Liver (tissue), 10 donors: ENCODE results near the gene GPR21. TPM values are rescaled to one million over a fixed set of nuclear protein-coding genes. Genes with fewer than 3 reads are reported as not detected.

ENCODE experiments used
- DNase-seq: peaks from one replicate; pipeline ENCODE4 v3.0.0-alpha.2; 2017; ENCODE audit warnings: low spot score
- H3K27ac ChIP-seq, 2 donors: one replicate each; pipeline ENCODE4 v1.7.0; 2013; ENCODE audit warnings: inconsistent platforms in 2 of 2, low read length in 2 of 2, control low read depth in 1 of 2, low read depth in 1 of 2, mild to moderate bottlenecking in 1 of 2
- H3K27me3 ChIP-seq, 4 donors: one replicate each; pipeline versions ENCODE4 v1.6.1 to v1.7.0; 2013; ENCODE audit warnings: low read length in 3 of 4, inconsistent platforms in 1 of 4, mild to moderate bottlenecking in 1 of 4, moderate library complexity in 1 of 4; ENCODE audit not compliant: control insufficient read depth in 4 of 4, insufficient read depth in 4 of 4
- H3K36me3 ChIP-seq, 4 donors: one replicate each; pipeline versions ENCODE4 v1.6.1 to v1.7.0; 2013; ENCODE audit warnings: low read length in 3 of 4, mild to moderate bottlenecking in 3 of 4, low read depth in 1 of 4, moderate library complexity in 1 of 4; ENCODE audit not compliant: control insufficient read depth in 4 of 4, insufficient read depth in 3 of 4
- H3K4me1 ChIP-seq, 4 donors: one replicate each; pipeline versions ENCODE4 v1.6.1 to v1.7.0; 2013; ENCODE audit warnings: low read length in 3 of 4, mild to moderate bottlenecking in 3 of 4, moderate library complexity in 1 of 4; ENCODE audit not compliant: control insufficient read depth in 4 of 4, insufficient read depth in 4 of 4
- H3K4me3 ChIP-seq, 3 donors: one replicate each; pipeline versions ENCODE4 v1.6.1 to v1.7.0; 2013; ENCODE audit warnings: low read length in 3 of 3, control low read depth in 1 of 3, low read depth in 1 of 3, mild to moderate bottlenecking in 1 of 3
- H3K9ac ChIP-seq, 2 donors: one replicate each; pipeline ENCODE4 v1.7.0; 2013; ENCODE audit warnings: low read length in 2 of 2, mild to moderate bottlenecking in 2 of 2, moderate library complexity in 2 of 2, control low read depth in 1 of 2, low read depth in 1 of 2
- H3K9me3 ChIP-seq, 4 donors: one replicate each; pipeline versions ENCODE4 v1.6.1 to v1.7.0; 2013; ENCODE audit warnings: low read length in 3 of 4; ENCODE audit not compliant: control insufficient read depth in 4 of 4
- FOXA1 ChIP-seq: IDR thresholded peaks from 2 replicates; pipeline ENCODE4 v1.6.1; 2016; ENCODE audit warnings: antibody characterized with exemption
- FOXA2 ChIP-seq: IDR thresholded peaks from 2 replicates; pipeline ENCODE4 v1.6.1; 2016; ENCODE audit warnings: antibody characterized with exemption
- JUND ChIP-seq, 2 donors: IDR thresholded peaks; 2 replicates each; pipeline ENCODE4 v1.6.1; 2016; ENCODE audit warnings: antibody characterized with exemption in 2 of 2
- TAF1 ChIP-seq: conservative IDR thresholded peaks from 2 replicates; pipeline ENCODE4 v1.6.1; 2016; ENCODE audit warnings: antibody characterized with exemption, mild to moderate bottlenecking
- WGBS: extraction: QIAGEN DNeasy Blood & Tissue Kit; methylation state at CpG from one replicate; pipeline ENCODE4 v1.1.7; 2013; 5-methylcytosine and 5-hydroxymethylcytosine counted together
- polyA plus RNA-seq, 2 donors: library from polyadenylated mRNA; stranded (reverse) in 1 of 2; unstranded in 1 of 2; fragments of 200-250 nt in 1 of 2; fragments of >200 nt in 1 of 2; fragmentation: Nextera tagmentation in 1 of 2; extraction: Ambion mirVana in 1 of 2; gene quantifications; one replicate each; pipeline versions ENCODE4 v1.2.1 to v1.2.3, GENCODE V29; 2013 to 2015
- small RNA-seq: library from RNA; depleted of rRNA; stranded (forward); fragments of <200 nt; gene quantifications from one replicate; pipeline ENCODE3, GENCODE V24; 2014
- total RNA-seq, 2 donors: library from RNA; depleted of rRNA; stranded (reverse); fragments of >200 nt; gene quantifications; one replicate each; pipeline ENCODE4 v1.2.3, GENCODE V29; 2014
- TF ChIP-seq, protein P1 (sequence below): IDR thresholded peaks from 2 replicates; pipeline ENCODE4 v1.6.1; 2016; ENCODE audit warnings: antibody characterized with exemption
- donor health status: healthy.
- donor health status: healthy.
- donor health status: healthy.
- donor health status: healthy.
- donor health status: healthy.

The GPR21 gene
- total and polyA plus RNA-seq, 4 donors: 0.07 to 0.67 TPM; not detected in 2

DNA sequence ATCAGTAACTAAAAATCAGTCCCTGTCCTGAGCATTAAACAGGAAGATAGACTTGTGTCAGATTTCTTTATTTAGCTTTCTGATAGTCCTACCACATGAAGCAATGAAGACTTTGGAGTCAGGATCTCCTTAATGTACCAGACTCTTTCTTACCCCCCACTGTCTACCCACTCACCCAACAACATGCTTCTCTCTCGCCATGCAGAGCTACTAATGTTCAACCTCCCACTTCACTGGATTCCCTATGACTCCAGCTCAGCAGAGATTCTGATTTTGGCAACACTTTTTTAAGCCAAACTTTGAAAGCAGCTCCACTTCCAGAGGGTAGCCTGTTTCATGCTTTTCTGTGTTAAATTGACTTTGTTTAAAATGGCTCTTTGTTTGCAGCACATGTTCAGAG lies 50.8 kb downstream of the GPR21 start:
- Histone ChIP-seq H3K36me3 (peaks cover 0 to 17% (median 7%) of the 10 kb centered on the region in 4 donors), H3K27me3 (no peaks in the 10 kb centered on the region), H3K27ac (no peak overlapping the region), H3K4me3 (no peak overlapping the region), H3K9ac (no peak overlapping the region), H3K4me1 (peaks cover 0 to 6% (median 4%) of the 10 kb centered on the region in 4 donors), H3K9me3 (no peaks in the 10 kb centered on the region)
- no peak for DNase-seq
- TF ChIP-seq FOXA2 (no peak), TAF1 (no peak), FOXA1 (no peak), JUND (IDR thresholded peaks at IDR 0.05) (no peak)
- TF ChIP-seq, protein P1, sequence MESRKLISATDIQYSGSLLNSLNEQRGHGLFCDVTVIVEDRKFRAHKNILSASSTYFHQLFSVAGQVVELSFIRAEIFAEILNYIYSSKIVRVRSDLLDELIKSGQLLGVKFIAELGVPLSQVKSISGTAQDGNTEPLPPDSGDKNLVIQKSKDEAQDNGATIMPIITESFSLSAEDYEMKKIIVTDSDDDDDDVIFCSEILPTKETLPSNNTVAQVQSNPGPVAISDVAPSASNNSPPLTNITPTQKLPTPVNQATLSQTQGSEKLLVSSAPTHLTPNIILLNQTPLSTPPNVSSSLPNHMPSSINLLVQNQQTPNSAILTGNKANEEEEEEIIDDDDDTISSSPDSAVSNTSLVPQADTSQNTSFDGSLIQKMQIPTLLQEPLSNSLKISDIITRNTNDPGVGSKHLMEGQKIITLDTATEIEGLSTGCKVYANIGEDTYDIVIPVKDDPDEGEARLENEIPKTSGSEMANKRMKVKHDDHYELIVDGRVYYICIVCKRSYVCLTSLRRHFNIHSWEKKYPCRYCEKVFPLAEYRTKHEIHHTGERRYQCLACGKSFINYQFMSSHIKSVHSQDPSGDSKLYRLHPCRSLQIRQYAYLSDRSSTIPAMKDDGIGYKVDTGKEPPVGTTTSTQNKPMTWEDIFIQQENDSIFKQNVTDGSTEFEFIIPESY: no peak
- WGBS: 98% methylated on average over 1 of the region's 1 CpG

Small RNA genes within 50 kb of the gene (small RNA-seq; reads per million reads assigned to genes)
- not detected for gene GPR21

Other genes with a start within 250 kb of the GPR21 start
- gene OR5C1, start 244.7 kb upstream of the GPR21 start, total RNA-seq: not detected
- gene OR5C1, start 244.7 kb upstream of the GPR21 start, polyA plus RNA-seq: not detected
- not detected for gene OR1K1, start 233.5 kb upstream of the GPR21 start, total RNA-seq
- not detected for gene OR1K1, start 233.5 kb upstream of the GPR21 start, polyA plus RNA-seq
- 10 to 100 TPM in 1 of 2 donors, 1 to 10 TPM in 1; 6.9 to 15.2 TPM for gene PDCL, start 205.1 kb upstream of the GPR21 start, total RNA-seq
- 1 to 10 TPM; 3.0 to 3.8 TPM for gene PDCL, start 205.1 kb upstream of the GPR21 start, polyA plus RNA-seq
- gene RC3H2, start 128.3 kb upstream of the GPR21 start, total RNA-seq: 10 to 100 TPM; 23.3 to 26.4 TPM
- gene RC3H2, start 128.3 kb upstream of the GPR21 start, polyA plus RNA-seq: 10 to 100 TPM in 1 of 2 donors, 1 to 10 TPM in 1; 5.9 to 10.5 TPM
- gene ZBTB6, start 120.3 kb upstream of the GPR21 start, total RNA-seq: 1 to 10 TPM; 5.1 to 7.1 TPM
- gene ZBTB6, start 120.3 kb upstream of the GPR21 start, polyA plus RNA-seq: 1 to 10 TPM in 1 of 2 donors, under 1 TPM in 1; 0.92 to 1.5 TPM
- 1 to 10 TPM; 1.9 to 3.3 TPM for gene ZBTB26, start 102.2 kb upstream of the GPR21 start, total RNA-seq
- gene ZBTB26, start 102.2 kb upstream of the GPR21 start, polyA plus RNA-seq: under 1 TPM; 0.63 to 0.75 TPM
- gene RABGAP1, start 92.6 kb upstream of the GPR21 start, total RNA-seq: 10 to 100 TPM; 16.3 to 25.7 TPM
- gene RABGAP1, start 92.6 kb upstream of the GPR21 start, polyA plus RNA-seq: 1 to 10 TPM; 3.8 to 4.6 TPM
- gene STRBP, start 234.9 kb downstream of the GPR21 start, total RNA-seq: 10 to 100 TPM in 1 of 2 donors, 1 to 10 TPM in 1; 9.7 to 17.2 TPM
- 1 to 10 TPM; 4.3 to 7.3 TPM for gene STRBP, start 234.9 kb downstream of the GPR21 start, polyA plus RNA-seq